CD4-positive, alpha-beta T cell (primary cell): ENCODE results near the gene SIGLEC5. TPM values are rescaled to one million over a fixed set of nuclear protein-coding genes. Genes with fewer than 3 reads are reported as not detected.
A peak's percentile ranks its signal among the peaks of the same experiment; 100 is the strongest.

Experiments used
- ATAC-seq: fragments of 200-7000 bp; cut with Tn5 transposase; one replicate; pipeline ENCODE4 v1.10.0; 2022; ENCODE audit warnings: mild to moderate bottlenecking; ENCODE audit not compliant: poor library complexity
- CTCF ChIA-PET: fragments of 350-600 bp; sonication (Branson Sonifier 250); formaldehyde crosslinking; loops from one replicate; lab custom pipeline; 2021; ENCODE audit warnings: antibody characterized with exemption, inconsistent platforms; lab: Charles Lee
- POLR2A ChIA-PET: fragments of 350-600 bp; sonication (Branson Sonifier 250); formaldehyde crosslinking; loops from one replicate; lab custom pipeline; 2021; ENCODE audit warnings: antibody characterized with exemption, inconsistent platforms; lab: Charles Lee
- DNase-seq, 14 experiments: peaks; one replicate each; pipeline ENCODE4 v3.0.0-alpha.2; 2013 to 2020; ENCODE audit warnings: mixed read lengths in 2 of 14
- H3K27ac ChIP-seq, 2 donors: one replicate each; pipeline versions ENCODE4 v1.5.1 to v1.7.0; 2013; ENCODE audit warnings: low read length in 2 of 2, low read depth in 1 of 2, mild to moderate bottlenecking in 1 of 2
- H3K27me3 ChIP-seq, 2 experiments: 1 replicate in 1 of 2; 2 replicates in 1 of 2; pipeline versions ENCODE4 v1.6.1 to v1.7.0; 2013; ENCODE audit warnings: low read length in 2 of 2, control low read depth in 1 of 2, mild to moderate bottlenecking in 1 of 2, moderate library complexity in 1 of 2; ENCODE audit not compliant: insufficient read depth in 2 of 2, control insufficient read depth in 1 of 2
- H3K36me3 ChIP-seq: one replicate; pipeline ENCODE4 v1.6.1; 2013; ENCODE audit warnings: low read length, control low read depth; ENCODE audit not compliant: insufficient read depth
- H3K4me1 ChIP-seq: one replicate; pipeline ENCODE4 v1.6.1; 2013; ENCODE audit warnings: low read length, control low read depth; ENCODE audit not compliant: insufficient read depth
- H3K4me3 ChIP-seq: one replicate; pipeline ENCODE4 v1.5.1; 2013; ENCODE audit warnings: mild to moderate bottlenecking, low read length, moderate library complexity
- H3K9me3 ChIP-seq, 2 experiments: 1 replicate in 1 of 2; 2 replicates in 1 of 2; pipeline versions ENCODE4 v1.6.1 to v1.7.0; 2013; ENCODE audit warnings: low read length in 2 of 2, mild to moderate bottlenecking in 2 of 2, control low read depth in 1 of 2, moderate library complexity in 1 of 2; ENCODE audit not compliant: control insufficient read depth in 1 of 2, insufficient read depth in 1 of 2
- H3K27ac Mint-ChIP-seq: one replicate; pipeline ENCODE4 v1.8.0; 2020; ENCODE audit warnings: mixed read lengths
- H3K27me3 Mint-ChIP-seq: one replicate; pipeline ENCODE4 v1.8.0; 2021; ENCODE audit warnings: mixed read lengths
- H3K36me3 Mint-ChIP-seq: one replicate; pipeline ENCODE4 v1.8.0; 2021; ENCODE audit warnings: low read depth, mixed read lengths
- H3K4me1 Mint-ChIP-seq: one replicate; pipeline ENCODE4 v1.8.0; 2021; ENCODE audit warnings: low read depth, mixed read lengths
- H3K4me3 Mint-ChIP-seq: one replicate; pipeline ENCODE4 v1.8.0; 2020; ENCODE audit warnings: mild to moderate bottlenecking, mixed read lengths
- H3K9me3 Mint-ChIP-seq: one replicate; pipeline ENCODE4 v1.8.0; 2020; ENCODE audit warnings: mixed read lengths
- intact Hi-C, 2 experiments: fragments of 100-400 bp; cut with DNase I in 1 of 2; cut with micrococcal nuclease in 1 of 2; formaldehyde crosslinking; loops; one replicate each; pipeline versions ENCODE4 v1.15.1 to v1.9.0; 2023 to 2025; cut with DNase I, micrococcal nuclease
- total RNA-seq, 174 experiments: library from RNA in 2 of 174; stranded (reverse) in 2 of 174; gene quantifications; one replicate each; pipeline ENCODE4 v1.2.3 and lab custom pipeline; 2021 to 2026
- TF ChIP-seq, protein P1 (sequence below): fragments of 200-600 bp; IDR thresholded peaks from one replicate; pipeline ENCODE4 v1.8.0; 2022; ENCODE audit warnings: antibody characterized with exemption, mild to moderate bottlenecking

Gene SIGLEC5
- total RNA-seq, 2 experiments from 2014 or later, result not detected

GRCh38 chr19:51610576-51610975 lies 19.6 kb downstream of the SIGLEC5 start:
- Mint-ChIP-seq H3K4me1 (no peaks in the 10 kb centered on the region), H3K4me3 (no peak overlapping the region), H3K27ac (no peak overlapping the region), H3K9me3 (peaks cover 18% of the 10 kb centered on the region), H3K27me3 (peaks cover 75% of the 10 kb centered on the region), H3K36me3 (no peaks in the 10 kb centered on the region)
- H3K27me3 ChIP-seq, result peaks cover 20 to 24% of the 10 kb centered on the region in 2 experiments
- ATAC-seq (no peak), DNase-seq (no peak)
- H3K9me3 ChIP-seq, result peaks cover 9 to 15% of the 10 kb centered on the region in 2 experiments
- CTCF ChIA-PET, result no interaction called here
- TF ChIP-seq, protein P1, sequence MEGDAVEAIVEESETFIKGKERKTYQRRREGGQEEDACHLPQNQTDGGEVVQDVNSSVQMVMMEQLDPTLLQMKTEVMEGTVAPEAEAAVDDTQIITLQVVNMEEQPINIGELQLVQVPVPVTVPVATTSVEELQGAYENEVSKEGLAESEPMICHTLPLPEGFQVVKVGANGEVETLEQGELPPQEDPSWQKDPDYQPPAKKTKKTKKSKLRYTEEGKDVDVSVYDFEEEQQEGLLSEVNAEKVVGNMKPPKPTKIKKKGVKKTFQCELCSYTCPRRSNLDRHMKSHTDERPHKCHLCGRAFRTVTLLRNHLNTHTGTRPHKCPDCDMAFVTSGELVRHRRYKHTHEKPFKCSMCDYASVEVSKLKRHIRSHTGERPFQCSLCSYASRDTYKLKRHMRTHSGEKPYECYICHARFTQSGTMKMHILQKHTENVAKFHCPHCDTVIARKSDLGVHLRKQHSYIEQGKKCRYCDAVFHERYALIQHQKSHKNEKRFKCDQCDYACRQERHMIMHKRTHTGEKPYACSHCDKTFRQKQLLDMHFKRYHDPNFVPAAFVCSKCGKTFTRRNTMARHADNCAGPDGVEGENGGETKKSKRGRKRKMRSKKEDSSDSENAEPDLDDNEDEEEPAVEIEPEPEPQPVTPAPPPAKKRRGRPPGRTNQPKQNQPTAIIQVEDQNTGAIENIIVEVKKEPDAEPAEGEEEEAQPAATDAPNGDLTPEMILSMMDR, result no peak
- H3K27ac ChIP-seq, result no peak overlapping the region
- H3K4me1 ChIP-seq, result no peaks in the 10 kb centered on the region
- H3K36me3 ChIP-seq, result no peaks in the 10 kb centered on the region
- H3K4me3 ChIP-seq, result no peak overlapping the region
- POLR2A ChIA-PET, result no interaction called here
- intact Hi-C loops, result no loop called here

DNA sequence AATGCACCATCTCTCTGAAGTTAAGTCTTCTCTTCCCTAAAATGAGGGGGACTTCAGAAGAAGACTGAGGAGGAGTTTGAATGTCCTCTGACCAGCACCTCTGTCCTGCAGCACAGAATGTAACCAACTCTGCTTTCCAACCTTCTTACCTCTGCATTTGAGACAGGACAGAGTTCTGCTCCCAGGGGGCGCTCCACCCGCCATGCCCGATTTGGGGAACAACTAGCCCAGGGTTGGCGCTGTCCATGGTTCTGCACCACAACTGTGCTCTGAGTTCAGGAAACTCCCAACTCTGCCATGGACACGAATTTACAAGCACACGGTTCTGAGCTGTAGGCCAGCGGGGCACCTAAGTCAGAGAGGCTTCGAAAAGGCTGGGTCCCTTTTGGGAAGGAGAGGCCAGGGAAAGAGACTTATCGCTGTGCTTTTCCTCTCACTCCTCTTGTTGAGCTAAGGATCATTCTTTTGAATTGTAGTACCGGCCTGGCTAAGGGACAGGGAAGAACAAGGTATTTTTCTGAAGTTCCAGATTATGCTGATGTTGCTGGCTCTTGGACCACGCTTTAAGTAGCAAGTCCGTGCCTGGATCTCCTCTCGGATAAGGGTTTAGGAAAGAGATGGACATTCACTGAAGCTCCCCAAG lies 22.2 kb downstream of the SIGLEC5 start:
- Mint-ChIP-seq H3K27me3 (peaks cover 62% of the 10 kb centered on the region), H3K4me1 (no peaks in the 10 kb centered on the region), H3K36me3 (no peaks in the 10 kb centered on the region), H3K9me3 (peaks cover 17% of the 10 kb centered on the region), H3K27ac (no peak overlapping the region), H3K4me3 (no peak overlapping the region)
- ATAC-seq (no peak), DNase-seq (peak in 13 of 14 experiments; percentile 23 to 79 (median 43))
- Histone ChIP-seq H3K4me1 (no peaks in the 10 kb centered on the region), H3K4me3 (no peak overlapping the region), H3K27me3 (peaks cover 8 to 15% of the 10 kb centered on the region in 2 experiments), H3K36me3 (no peaks in the 10 kb centered on the region), H3K9me3 (peaks cover 5 to 9% of the 10 kb centered on the region in 2 experiments), H3K27ac (no peak overlapping the region)
- ChIA-PET CTCF (no interaction called here), POLR2A (no interaction called here)
- TF ChIP-seq, protein P1, result peak; percentile 28
- intact Hi-C loops, result no loop called here

GRCh38 chr19:51607077-51607476 lies 23.1 kb downstream of the SIGLEC5 start:
- Histone ChIP-seq H3K27me3 (peaks cover 6 to 8% of the 10 kb centered on the region in 2 experiments), H3K4me1 (no peaks in the 10 kb centered on the region), H3K4me3 (no peak overlapping the region), H3K36me3 (no peaks in the 10 kb centered on the region), H3K9me3 (peaks cover 0 to 8% of the 10 kb centered on the region in 2 experiments), H3K27ac (no peak overlapping the region)
- Mint-ChIP-seq H3K4me1 (no peaks in the 10 kb centered on the region), H3K27ac (no peak overlapping the region), H3K27me3 (peaks cover 62% of the 10 kb centered on the region), H3K36me3 (no peaks in the 10 kb centered on the region), H3K9me3 (peaks cover 10% of the 10 kb centered on the region), H3K4me3 (no peak overlapping the region)
- intact Hi-C loops, result no loop called here
- TF ChIP-seq, protein P1, result no peak
- peak in 2 of 14 experiments; percentile 19 to 31 for DNase-seq
- POLR2A ChIA-PET, result no interaction called here
- no peak for ATAC-seq
- CTCF ChIA-PET, result no interaction called here
